ENCODE results near the gene SLC25A23.

SLC25A23 gene

GRCh38 chr19:6481541-6482342 is 22.1 kb upstream of the SLC25A23 start, which contains the start of gene DENND1C:
Gene DENND1C (minus strand): TSS chr19:6481787. CDS start chr19:6481695, 92 bp downstream.
- peak; percentile 55 to 58 for DNase-seq (ENCODE audit: low read depth in 2 of 2)

- no peak for DNase-seq (ENCODE audit: low read depth in 2 of 2)
Observed at GRCh38 chr19:6480848-6481415, 21.3 kb upstream of the SLC25A23 start.

DNA sequence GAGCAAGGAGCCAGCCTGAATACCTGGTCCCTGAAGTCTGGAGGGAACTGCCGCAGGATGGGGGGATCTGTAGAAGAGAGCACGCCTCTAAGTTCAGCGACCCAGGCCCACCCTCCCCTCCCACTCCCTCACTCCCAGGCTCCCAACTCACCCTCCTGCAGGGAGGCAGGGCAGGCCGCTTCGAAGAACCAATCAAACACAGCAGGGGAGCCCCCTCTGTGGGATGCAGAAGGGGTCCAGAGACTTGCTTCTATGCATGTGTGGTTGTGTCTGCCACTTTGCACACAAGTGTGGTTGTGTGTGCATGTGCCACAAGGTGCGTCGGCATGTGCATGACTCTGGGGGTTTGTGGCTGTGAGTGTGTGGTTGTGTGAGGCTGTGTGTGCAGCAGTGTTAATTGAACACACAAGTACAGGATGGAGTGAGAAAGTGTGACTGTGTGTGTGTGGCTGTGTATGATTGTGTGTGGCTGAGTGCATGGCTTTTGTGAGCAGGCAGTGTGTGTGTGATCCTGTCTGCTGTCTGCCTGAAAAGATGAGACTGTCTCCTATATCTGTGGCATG is 20.3 kb upstream of the SLC25A23 start:
- DNase-seq (ENCODE audit: low read depth in 2 of 2): no peak

DNA sequence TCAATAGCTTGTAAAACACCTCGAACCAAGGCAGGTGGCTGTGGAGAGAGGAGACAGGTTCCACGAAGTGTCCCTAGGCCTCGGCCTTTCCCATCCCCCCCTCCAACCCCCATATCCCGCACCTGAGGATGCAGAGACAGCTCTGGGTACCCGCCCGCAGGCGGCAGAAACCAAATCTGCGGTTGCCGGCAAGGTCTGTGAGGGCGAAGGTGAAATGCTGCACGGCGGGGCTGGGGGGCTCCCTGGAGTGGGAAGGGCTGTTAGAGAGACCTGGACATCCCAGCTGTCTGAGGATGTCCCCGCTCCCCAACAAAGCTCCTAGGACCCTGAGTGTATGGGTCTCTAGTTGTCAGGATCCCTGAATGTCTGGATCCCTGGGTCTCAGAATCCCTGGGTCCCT is 19.2 kb upstream of the SLC25A23 start:
- no peak for DNase-seq (ENCODE audit: low read depth in 2 of 2)

DNA sequence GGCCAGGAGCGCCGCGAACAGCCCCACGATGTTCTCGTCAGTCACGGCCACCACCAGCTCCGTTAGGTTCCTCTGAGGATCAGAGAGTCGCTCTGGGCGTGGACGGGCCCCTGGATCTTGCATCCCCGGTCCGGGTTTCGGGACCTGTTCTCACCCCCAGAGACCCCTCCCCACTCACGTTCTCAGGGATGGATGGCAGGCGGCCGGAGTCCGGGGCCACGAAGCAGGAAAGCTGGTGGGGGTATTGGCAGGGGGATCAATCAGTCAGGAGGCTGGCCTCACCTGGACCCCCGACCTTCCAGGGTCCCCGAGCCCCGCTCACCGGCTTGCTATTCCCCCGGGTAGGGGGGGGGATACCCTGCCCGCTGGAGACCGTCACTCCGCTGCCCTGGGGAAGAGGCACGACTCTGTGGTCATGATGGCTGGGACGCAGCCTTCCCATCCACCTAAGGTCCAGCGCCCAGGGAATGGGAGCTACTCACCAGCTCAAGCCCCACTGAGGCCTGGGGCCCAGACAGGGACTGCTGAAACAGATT is 17.4 kb upstream of the SLC25A23 start:
- no peak for DNase-seq (ENCODE audit: low read depth in 2 of 2)

- DNase-seq (ENCODE audit: low read depth in 2 of 2): peak; percentile 44 to 79
Observed at GRCh38 chr19:6476155-6476895, 16.7 kb upstream of the SLC25A23 start.

- no peak for DNase-seq (ENCODE audit: low read depth in 2 of 2)
Observed at GRCh38 chr19:6475321-6476108, 15.9 kb upstream of the SLC25A23 start.

- DNase-seq (ENCODE audit: low read depth in 2 of 2): no peak
Observed at GRCh38 chr19:6473647-6474046, 14.1 kb upstream of the SLC25A23 start.

- DNase-seq (ENCODE audit: low read depth in 2 of 2): no peak
Observed at GRCh38 chr19:6472713-6473112, 13.1 kb upstream of the SLC25A23 start.

- no peak for DNase-seq (ENCODE audit: low read depth in 2 of 2)
Observed at GRCh38 chr19:6471076-6471475, 11.5 kb upstream of the SLC25A23 start.

GRCh38 chr19:6470173-6470572 is 10.6 kb upstream of the SLC25A23 start:
- no peak for DNase-seq (ENCODE audit: low read depth in 2 of 2)

DNA sequence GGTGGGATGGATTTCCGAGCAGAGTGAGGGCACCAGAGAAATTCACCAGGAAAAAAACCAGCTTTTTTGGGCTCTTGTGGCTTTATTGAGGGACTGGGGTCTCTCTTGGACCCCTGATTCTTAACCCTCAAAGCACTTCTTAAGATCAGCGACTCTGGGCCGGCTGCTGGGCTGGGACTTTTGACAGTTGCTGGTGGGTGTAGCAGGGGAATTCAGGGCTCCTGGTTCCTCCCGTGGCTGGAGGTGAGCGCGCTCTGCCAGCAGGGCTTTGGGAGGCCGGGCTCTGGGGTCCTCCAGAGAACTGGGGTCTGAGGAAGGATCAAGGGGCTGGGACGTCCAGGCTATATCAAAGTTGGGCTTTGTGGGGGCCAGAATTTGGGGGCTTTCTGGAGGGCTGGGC is 7.8 kb upstream of the SLC25A23 start:
- DNase-seq (ENCODE audit: low read depth in 2 of 2): no peak

DNA sequence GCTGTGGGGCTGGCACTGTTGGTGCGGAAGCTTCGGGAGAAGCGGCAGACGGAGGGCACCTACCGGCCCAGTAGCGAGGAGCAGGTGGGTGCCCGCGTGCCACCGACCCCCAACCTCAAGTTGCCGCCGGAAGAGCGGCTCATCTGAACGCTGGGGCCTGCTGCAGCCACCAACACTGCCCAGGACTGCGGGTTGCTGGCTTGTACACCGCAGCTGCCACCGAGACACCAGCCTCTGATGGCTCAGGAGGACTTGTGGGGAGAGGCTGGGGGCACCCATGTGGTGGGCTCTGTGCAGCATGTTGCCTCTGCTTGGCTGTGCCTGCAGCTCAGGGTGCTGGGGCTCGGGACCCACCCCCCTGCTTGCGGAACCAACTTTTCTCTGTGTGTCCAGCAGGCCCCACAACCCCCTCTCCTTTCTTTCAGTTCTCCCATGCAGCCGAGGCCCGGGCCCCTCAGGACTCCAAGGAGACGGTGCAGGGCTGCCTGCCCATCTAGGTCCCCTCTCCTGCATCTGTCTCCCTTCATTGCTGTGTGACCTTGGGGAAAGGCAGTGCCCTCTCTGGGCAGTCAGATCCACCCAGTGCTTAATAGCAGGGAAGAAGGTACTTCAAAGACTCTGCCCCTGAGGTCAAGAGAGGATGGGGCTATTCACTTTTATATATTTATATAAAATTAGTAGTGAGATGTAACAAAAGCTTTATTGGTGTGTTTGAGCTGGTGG is 7.1 kb upstream of the SLC25A23 start:
- no peak for DNase-seq (ENCODE audit: low read depth in 2 of 2)

DNA sequence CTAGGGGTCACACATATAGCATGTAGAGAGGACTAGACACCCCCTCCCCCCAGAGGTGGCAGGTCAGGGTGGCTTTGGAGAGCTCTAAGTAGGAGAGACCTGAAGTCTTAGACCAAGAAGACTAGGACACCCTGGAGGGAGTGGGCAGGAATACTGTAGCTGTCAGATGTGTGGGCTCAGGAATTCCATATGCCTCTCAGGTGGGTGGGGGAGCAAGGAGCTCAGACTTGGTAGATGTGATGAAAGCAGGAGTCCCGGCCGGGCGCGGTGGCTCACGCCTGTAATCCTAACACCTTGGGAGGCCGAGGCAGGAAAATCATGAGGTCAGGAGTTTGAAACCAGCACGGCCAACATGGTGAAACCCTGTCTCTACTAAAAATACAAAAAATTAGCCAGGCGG is 6.1 kb upstream of the SLC25A23 start:
- no peak for DNase-seq (ENCODE audit: low read depth in 2 of 2)

DNA sequence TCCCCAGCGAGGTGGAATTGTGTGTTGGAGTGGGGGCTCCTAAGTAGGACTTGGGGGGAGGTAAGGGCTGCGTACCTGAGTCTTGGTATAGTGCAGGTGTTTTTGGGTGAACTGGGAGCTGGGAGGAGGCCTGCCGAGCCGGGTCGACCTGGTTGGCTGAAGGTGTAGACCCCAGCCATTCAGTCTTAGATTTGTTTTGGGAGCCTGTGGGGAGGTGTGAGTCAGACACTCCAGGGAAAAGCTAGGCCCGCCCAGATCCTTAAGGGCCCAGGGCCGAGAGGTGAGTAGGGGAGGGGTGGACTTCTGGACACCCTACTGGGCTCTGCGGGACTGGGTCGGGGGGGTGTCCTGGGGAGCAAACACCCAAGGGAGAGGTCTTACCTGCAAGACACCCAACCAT is 5.4 kb upstream of the SLC25A23 start:
- no peak for DNase-seq (ENCODE audit: low read depth in 2 of 2)

- DNase-seq (ENCODE audit: low read depth in 2 of 2): peak in 1 of 2 donors; percentile 22
Observed at GRCh38 chr19:6464070-6464873, 4.7 kb upstream of the SLC25A23 start, which contains the start of gene CRB3. Gene CRB3 (plus strand): TSS chr19:6464271. CDS start chr19:6464702, 431 bp downstream.

DNA sequence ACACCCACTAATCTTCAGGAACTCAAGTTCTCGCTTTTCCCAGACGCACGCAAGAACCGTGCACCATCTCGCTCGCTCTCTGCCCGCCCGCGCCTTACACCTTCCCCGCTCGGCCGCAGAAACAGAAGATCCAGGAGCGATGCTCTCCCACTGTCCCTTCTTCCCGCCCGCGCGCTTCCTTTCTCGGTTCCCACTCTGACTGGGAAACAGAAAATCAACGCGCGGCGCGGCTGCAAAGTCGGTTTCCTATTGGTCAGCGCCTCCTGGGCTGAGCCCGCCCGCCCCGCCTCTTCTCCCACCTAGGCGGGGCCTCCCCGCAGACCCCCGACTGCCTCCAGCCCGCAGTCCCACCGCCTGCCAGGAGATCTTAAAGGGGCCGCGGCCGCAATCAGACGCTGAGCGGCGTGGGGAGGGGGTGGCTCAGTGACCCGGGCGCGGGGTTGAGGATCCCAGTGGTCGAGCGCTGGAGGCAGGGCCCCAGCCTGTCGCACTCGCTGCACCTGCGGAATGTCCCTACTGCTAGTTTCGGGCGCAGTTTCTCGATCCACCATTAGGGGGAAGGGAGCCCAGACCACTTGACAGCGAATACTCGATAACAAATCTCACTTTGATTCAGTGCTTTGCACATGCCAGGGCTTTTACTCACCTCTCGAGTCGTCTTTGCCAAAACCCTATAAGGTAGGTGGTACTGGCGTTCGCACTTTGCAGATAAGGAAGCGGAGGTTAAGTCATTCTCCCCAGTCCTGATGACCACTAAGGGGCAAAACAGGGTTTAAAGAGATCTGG is 700 bp upstream of the SLC25A23 start:
- DNase-seq (ENCODE audit: low read depth in 2 of 2): peak; percentile 97 to 98

DNA sequence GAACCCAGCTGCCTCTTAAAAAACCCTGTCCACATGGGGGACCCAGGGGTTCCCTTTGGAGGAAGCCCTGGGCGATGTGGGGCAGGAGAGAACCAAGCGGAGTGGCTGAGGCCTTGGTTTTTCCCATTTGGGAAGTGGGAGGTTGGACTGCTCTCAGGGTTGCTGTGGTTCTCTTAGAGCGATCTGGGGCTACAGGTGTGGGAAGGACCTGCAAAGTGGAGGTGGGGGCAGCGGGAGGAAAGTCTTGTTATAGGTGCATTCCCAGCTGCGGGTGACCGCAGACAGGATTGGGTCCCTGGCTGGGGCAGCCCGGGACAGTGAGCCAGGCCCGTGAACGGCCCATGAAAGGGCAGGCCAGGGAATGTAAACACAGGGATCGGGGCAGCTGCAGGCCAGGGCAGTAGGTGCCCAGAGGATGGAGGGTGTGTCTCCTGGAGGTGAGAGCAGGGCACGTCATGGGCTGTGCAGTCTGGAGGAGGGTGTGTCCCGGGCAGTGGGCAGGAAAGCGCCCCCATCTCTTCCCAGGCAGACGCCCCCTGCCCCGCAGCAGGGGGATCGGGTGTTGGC is 814 bp downstream of the SLC25A23 start:
- DNase-seq (ENCODE audit: low read depth in 2 of 2): no peak

Measured in stimulated activated CD4-positive, alpha-beta T cell treated with anti-CD3 and anti-CD28 coated beads, Interleukin-4, amount 100 ng/mL, for 48 hours (primary cell).